Endothelial cell of umbilical vein (primary cell): ENCODE results near the gene COG2. TPM values are rescaled to one million over a fixed set of nuclear protein-coding genes. Genes with fewer than 3 reads are reported as not detected.

Source experiments
- BruUV-seq: library from RNA; stranded (reverse); fragments of 400-500 nt; replicated peaks from 2 replicates; lab custom pipeline; 2021; lab: Mats Ljungman, UMichigan
- CTCF ChIA-PET: fragments of 300-600, 350-600 bp; sonication (Branson Sonifier 250); formaldehyde crosslinking; loops from one replicate; lab custom pipeline; 2021; ENCODE audit warnings: antibody characterized with exemption, inconsistent platforms; lab: Charles Lee
- POLR2A ChIA-PET: fragments of 300-600, 350-600 bp; sonication (Branson Sonifier 250); formaldehyde crosslinking; loops from one replicate; lab custom pipeline; 2021; ENCODE audit warnings: antibody characterized with exemption, inconsistent platforms; lab: Charles Lee
- DNase-seq: peaks from one replicate; pipeline ENCODE4 v3.0.0-alpha.2; 2011; ENCODE audit warnings: low read depth, low spot score
- FAIRE-seq: peaks from 2 replicates; lab custom pipeline; 2011; peaks lifted over from hg19 to GRCh38; lab: Jason Lieb, UNC
- H2AFZ ChIP-seq: 2 replicates; pipeline ENCODE4 v1.6.0; 2012; ENCODE audit warnings: low read depth, low read length, control low read depth, inconsistent platforms
- H3K27ac ChIP-seq: 2 replicates; pipeline ENCODE4 v1.5.1; 2011; ENCODE audit warnings: low read depth, mild to moderate bottlenecking, control low read depth, low read length, moderate library complexity; ENCODE audit not compliant: insufficient read depth
- H3K27me3 ChIP-seq, 2 experiments: 2 replicates each; pipeline versions ENCODE4 v1.6.0 to v1.6.1; 2011; ENCODE audit warnings: low read length in 2 of 2, mixed read lengths in 1 of 2; ENCODE audit not compliant: control insufficient read depth in 2 of 2, insufficient read depth in 2 of 2
- H3K36me3 ChIP-seq, 2 experiments: 2 replicates in 1 of 2; 3 replicates in 1 of 2; pipeline ENCODE4 v1.5.1; 2011; ENCODE audit warnings: low read length in 2 of 2, mild to moderate bottlenecking in 1 of 2, moderate library complexity in 1 of 2; ENCODE audit not compliant: control insufficient read depth in 2 of 2, insufficient read depth in 2 of 2; ENCODE audit errors: extremely low read depth in 1 of 2
- H3K4me1 ChIP-seq: 3 replicates; pipeline ENCODE4 v1.5.1; 2011; ENCODE audit warnings: mild to moderate bottlenecking, low read length; ENCODE audit not compliant: control insufficient read depth, insufficient read depth; ENCODE audit errors: extremely low read depth
- H3K4me2 ChIP-seq: 2 replicates; pipeline ENCODE4 v1.6.1; 2011; ENCODE audit warnings: low read length, control low read depth, mixed read lengths; ENCODE audit not compliant: insufficient read depth
- H3K4me3 ChIP-seq, 3 experiments: fragments of 200-600 bp in 1 of 3; sonication (generic), shearing (Covaris generic) in 1 of 3; replicated peaks in 1 of 3; 2 replicates each; pipeline ENCODE4 v1.5.1; 2011 to 2016; ENCODE audit warnings: control low read depth in 3 of 3, low read length in 3 of 3, mild to moderate bottlenecking in 2 of 3, inconsistent platforms in 1 of 3, low read depth in 1 of 3, moderate library complexity in 1 of 3; ENCODE audit not compliant: insufficient read depth in 1 of 3
- H3K79me2 ChIP-seq: 2 replicates; pipeline ENCODE4 v1.6.0; 2012; ENCODE audit warnings: low read length, inconsistent platforms; ENCODE audit not compliant: control insufficient read depth, insufficient read depth
- H3K9ac ChIP-seq: replicated peaks from 2 replicates; pipeline ENCODE3; 2011; ENCODE audit warnings: low read length, control low read depth; ENCODE audit not compliant: insufficient read depth; ENCODE audit errors: extremely low read depth
- H3K9me1 ChIP-seq: replicated peaks from 3 replicates; pipeline ENCODE4 v1.6.0; 2011; ENCODE audit warnings: mild to moderate bottlenecking, low read length; ENCODE audit not compliant: control insufficient read depth, insufficient read depth; ENCODE audit errors: extremely low read depth
- H3K9me3 ChIP-seq: replicated peaks from 2 replicates; pipeline ENCODE4 v1.5.1; 2012; ENCODE audit warnings: low read length, inconsistent platforms; ENCODE audit not compliant: control insufficient read depth, insufficient read depth
- H4K20me1 ChIP-seq: replicated peaks from 2 replicates; pipeline ENCODE3; 2011; ENCODE audit warnings: mild to moderate bottlenecking, low read length; ENCODE audit not compliant: control insufficient read depth, insufficient read depth; ENCODE audit errors: extremely low read depth
- EZH2 ChIP-seq: IDR thresholded peaks from 2 replicates; pipeline ENCODE4 v1.6.1; 2012; ENCODE audit warnings: borderline replicate concordance, low read depth, mild to moderate bottlenecking, moderate library complexity, low read length, inconsistent platforms; ENCODE audit not compliant: severe bottlenecking
- FOS ChIP-seq: IDR thresholded peaks from 2 replicates; pipeline ENCODE4 v1.6.1; 2011; ENCODE audit warnings: mild to moderate bottlenecking, low read length, moderate library complexity, borderline replicate concordance; ENCODE audit not compliant: insufficient read depth
- GATA2 ChIP-seq: IDR thresholded peaks from 2 replicates; pipeline ENCODE4 v1.7.0; 2011; ENCODE audit warnings: low read depth, mild to moderate bottlenecking, moderate library complexity, mixed read lengths, low read length; ENCODE audit not compliant: insufficient read length, insufficient read depth
- JUN ChIP-seq: IDR thresholded peaks from 2 replicates; pipeline ENCODE4 v1.6.1; 2011; ENCODE audit warnings: borderline replicate concordance, low read depth; ENCODE audit not compliant: insufficient read length, insufficient read depth
- MYC ChIP-seq: IDR thresholded peaks from one replicate; pipeline ENCODE4 v1.6.1; 2011; ENCODE audit warnings: mild to moderate bottlenecking, low read depth, low read length
- POLR2A ChIP-seq: IDR thresholded peaks from 2 replicates; pipeline ENCODE4 v1.6.1; 2012; ENCODE audit warnings: low read depth, mild to moderate bottlenecking, control low read depth, low read length
- POLR2AphosphoS5 ChIP-seq: IDR thresholded peaks from 2 replicates; pipeline ENCODE4 v1.6.1; 2012; ENCODE audit warnings: low read depth, mild to moderate bottlenecking, control low read depth, low read length, moderate library complexity; ENCODE audit not compliant: insufficient read depth
- dilution Hi-C: fragments of 300-500 bp; cut with MboI; formaldehyde crosslinking; loops from one replicate; pipeline ENCODE4 v1.15.0; 2019; ENCODE audit warnings: low sequenced_read_pairs; ENCODE audit not compliant: extremely low pct_ligation_motif_present
- intact Hi-C: fragments of 100-400 bp; cut with micrococcal nuclease; formaldehyde crosslinking; loops from one replicate; pipeline ENCODE4 v1.10.0; 2022
- polyA plus RNA-seq, 4 experiments: library from polyadenylated mRNA; depleted of rRNA in 3 of 4; stranded (reverse) in 3 of 4; unstranded in 1 of 4; fragments of >200 nt; gene quantifications; 2 replicates each; pipeline versions ENCODE4 v1.2.1 to v1.2.3, GENCODE V29; 2011 to 2012; ENCODE audit warnings: missing spikeins in 1 of 4
- total RNA-seq: library from RNA; stranded (reverse); gene quantifications from 2 replicates; pipeline ENCODE4 v1.2.3, GENCODE V29; 2021
- TF ChIP-seq, protein P1 (sequence below): IDR thresholded peaks from 2 replicates; pipeline ENCODE4 v1.6.1; 2011; ENCODE audit not compliant: insufficient read depth, insufficient read length
- TF ChIP-seq, protein P2 (sequence below), 2 donors: IDR thresholded peaks; 1 replicate in 1 of 2; 2 replicates in 1 of 2; pipeline ENCODE4 v1.5.1; 2011; ENCODE audit warnings: low read length in 2 of 2, mild to moderate bottlenecking in 2 of 2, moderate library complexity in 2 of 2, control low read depth in 1 of 2, inconsistent platforms in 1 of 2, low read depth in 1 of 2; ENCODE audit not compliant: insufficient read depth in 1 of 2; ENCODE audit errors: extremely low read depth in 1 of 2

COG2 gene
- total and polyA plus RNA-seq, 2 donors (not counting 3 experiments of a cell fraction or from before 2014, with no cell fraction given): 7.6 to 24.2 TPM

DNA sequence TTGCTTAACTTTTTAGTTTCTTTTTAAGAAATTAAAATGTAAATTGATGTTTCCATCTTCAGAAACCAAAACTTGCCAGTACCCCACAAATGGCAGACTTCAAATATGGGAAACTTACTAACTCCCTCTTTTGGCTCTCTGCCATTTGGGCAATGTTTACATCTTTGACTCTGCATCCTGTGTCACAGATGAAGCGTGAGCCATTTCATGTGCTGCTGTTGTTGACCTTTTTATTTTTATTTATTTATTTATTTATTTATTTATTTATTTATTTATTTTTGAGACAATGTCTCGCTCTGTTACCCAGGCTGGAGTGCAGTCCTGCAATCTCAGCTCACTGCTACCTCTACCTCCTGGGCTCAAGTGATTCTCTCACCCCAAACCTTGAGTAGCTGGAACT, 16.0 kb upstream of the COG2 start:
- H3K9ac ChIP-seq: no peak overlapping the region
- no peak for FAIRE-seq
- H4K20me1 ChIP-seq: no peaks in the 10 kb centered on the region
- no peak for DNase-seq
- no peak overlapping the region for H3K27ac ChIP-seq
- H3K79me2 ChIP-seq: no peaks in the 10 kb centered on the region
- BruUV-seq: no TSS peak
- H2AFZ ChIP-seq: no peak overlapping the region
- ChIA-PET CTCF (no interaction called here), POLR2A (no interaction called here)
- H3K27me3 ChIP-seq: no peaks in the 10 kb centered on the region
- no peak overlapping the region for H3K4me2 ChIP-seq
- H3K4me1 ChIP-seq: no peaks in the 10 kb centered on the region
- no peaks in the 10 kb centered on the region for H3K9me1 ChIP-seq
- no peak for TF ChIP-seq JUN
- no peak for TF ChIP-seq MYC
- TF ChIP-seq, protein P1, sequence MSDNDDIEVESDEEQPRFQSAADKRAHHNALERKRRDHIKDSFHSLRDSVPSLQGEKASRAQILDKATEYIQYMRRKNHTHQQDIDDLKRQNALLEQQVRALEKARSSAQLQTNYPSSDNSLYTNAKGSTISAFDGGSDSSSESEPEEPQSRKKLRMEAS: no peak
- TF ChIP-seq, protein P2, sequence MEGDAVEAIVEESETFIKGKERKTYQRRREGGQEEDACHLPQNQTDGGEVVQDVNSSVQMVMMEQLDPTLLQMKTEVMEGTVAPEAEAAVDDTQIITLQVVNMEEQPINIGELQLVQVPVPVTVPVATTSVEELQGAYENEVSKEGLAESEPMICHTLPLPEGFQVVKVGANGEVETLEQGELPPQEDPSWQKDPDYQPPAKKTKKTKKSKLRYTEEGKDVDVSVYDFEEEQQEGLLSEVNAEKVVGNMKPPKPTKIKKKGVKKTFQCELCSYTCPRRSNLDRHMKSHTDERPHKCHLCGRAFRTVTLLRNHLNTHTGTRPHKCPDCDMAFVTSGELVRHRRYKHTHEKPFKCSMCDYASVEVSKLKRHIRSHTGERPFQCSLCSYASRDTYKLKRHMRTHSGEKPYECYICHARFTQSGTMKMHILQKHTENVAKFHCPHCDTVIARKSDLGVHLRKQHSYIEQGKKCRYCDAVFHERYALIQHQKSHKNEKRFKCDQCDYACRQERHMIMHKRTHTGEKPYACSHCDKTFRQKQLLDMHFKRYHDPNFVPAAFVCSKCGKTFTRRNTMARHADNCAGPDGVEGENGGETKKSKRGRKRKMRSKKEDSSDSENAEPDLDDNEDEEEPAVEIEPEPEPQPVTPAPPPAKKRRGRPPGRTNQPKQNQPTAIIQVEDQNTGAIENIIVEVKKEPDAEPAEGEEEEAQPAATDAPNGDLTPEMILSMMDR (IDR thresholded peaks at IDR 0.05; ENCODE audit: extremely low read depth in 1 of 2, insufficient read depth in 1 of 2, low read depth in 1 of 2, low read length in 2 of 2): no peak
- no peak for TF ChIP-seq POLR2A
- TF ChIP-seq EZH2: no peak
- no peak for TF ChIP-seq FOS
- no peak for TF ChIP-seq GATA2
- TF ChIP-seq POLR2AphosphoS5: no peak
- H3K36me3 ChIP-seq: no peaks in the 10 kb centered on the region
- no peak overlapping the region for H3K4me3 ChIP-seq
- dilution Hi-C loops (no loop called here), intact Hi-C loops (no loop called here)
- no peaks in the 10 kb centered on the region for H3K9me3 ChIP-seq
